ENCODE measurements around the gene RPS6KA4.

The RPS6KA4 gene

DNA sequence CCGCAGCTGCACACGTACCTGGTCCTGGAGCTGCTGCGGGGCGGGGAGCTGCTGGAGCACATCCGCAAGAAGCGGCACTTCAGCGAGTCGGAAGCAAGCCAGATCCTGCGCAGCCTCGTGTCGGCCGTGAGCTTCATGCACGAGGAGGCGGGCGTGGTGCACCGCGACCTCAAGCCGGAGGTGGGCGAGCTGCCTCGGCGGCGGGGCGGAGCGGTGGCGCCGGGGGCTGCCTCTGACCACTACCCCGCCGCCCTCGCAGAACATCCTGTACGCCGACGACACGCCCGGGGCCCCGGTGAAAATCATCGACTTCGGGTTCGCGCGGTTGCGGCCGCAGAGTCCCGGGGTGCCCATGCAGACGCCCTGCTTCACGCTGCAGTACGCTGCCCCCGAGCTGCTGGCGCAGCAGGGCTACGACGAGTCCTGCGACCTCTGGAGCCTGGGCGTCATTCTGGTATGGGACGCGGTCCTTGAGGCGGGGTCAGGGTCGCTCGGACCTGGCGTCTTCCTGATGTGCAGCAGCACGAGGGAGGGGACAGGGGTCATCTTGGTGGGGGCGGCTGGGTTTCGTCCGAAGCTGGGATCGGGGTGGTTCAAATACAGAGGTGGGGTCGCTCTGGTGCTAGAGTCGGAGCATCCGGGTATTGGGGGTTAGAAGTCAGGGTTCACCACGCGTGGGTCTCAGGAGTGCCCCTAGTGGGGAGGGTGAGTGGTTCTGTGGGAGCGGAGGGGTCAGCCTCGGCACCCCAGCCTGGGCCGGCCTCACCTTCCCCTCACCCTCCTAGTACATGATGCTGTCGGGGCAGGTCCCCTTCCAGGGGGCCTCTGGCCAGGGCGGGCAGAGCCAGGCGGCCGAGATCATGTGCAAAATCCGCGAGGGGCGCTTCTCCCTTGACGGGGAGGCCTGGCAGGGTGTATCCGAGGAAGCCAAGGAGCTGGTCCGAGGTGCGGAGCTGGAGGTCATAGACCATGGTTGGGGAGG lies 10.8 kb downstream of the RPS6KA4 start:
- no peak for DNase-seq

DNA sequence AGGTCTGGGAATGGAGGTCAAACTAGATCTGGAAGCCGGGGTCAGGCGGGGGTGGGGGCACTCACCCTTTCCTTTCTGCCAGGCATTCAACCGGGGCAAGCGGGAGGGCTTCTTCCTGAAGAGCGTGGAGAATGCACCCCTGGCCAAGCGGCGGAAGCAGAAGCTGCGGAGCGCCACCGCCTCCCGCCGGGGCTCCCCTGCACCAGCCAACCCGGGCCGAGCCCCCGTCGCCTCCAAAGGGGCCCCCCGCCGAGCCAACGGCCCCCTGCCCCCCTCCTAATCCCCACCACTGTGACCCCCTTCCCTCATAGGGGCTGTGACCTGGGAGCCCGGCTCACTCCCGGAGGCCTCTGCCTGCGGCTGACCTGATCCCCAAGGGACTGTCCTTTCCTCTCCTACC lies 12.2 kb downstream of the RPS6KA4 start:
- no peak for DNase-seq

DNA sequence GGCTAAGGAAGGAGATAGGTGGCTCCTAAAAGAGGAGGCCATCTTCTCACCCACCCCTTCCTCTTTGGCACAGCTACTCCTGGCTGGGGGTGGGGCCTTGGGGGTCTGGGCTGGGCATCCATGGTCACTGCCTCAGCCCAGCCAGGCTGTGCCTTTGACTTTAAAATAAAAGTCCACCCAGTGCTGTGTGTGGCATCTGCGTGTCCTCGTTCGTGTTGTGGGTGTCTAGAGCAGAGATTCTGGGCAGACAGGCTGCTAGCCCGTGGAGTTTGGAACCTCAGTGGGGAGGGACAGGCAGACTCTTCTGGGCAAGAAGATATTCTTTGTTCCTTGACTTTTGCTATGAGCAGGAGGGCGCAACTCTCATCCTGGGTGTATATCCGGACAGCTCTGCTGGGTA lies 13.1 kb downstream of the RPS6KA4 start:
- no peak for DNase-seq

DNA sequence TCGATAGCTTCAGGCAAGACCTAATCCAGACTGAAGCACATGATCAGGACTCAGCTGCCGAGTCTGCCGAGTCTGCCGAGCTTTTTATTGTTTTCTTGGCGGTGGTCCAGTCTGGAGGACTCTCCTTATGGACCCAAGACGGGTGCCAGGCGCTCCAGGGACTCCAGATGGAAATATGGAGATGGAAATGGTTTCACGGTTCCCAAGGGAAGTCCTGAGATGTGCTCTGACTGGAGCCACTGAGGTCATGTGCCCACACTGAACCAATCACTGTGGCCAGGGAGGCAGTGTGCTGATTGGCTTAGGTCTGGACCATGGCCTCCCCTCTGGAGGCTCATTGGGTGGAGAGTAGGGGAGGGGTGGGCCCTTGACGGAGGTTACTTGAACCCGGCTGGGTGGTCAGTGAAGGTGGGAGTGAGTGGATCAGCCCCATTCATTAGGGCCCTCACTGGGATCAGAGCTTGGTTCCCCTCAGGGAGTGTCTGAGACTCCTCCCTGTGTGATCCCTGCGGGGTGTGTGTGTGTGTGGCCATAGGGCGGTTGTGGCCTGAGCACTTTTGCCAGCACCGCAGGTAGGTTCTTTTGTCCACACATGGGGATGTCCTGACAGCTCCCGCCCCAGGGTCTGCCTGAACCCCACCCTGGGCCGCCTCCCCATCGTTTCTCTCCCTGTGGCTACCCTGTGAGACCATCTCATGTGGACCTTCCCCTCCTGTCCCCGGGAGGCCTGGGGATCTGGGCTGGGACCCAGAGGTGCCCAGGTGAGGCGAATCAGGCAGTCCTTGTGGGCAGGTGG lies 14.0 kb downstream of the RPS6KA4 start:
- DNase-seq, result no peak

DNA sequence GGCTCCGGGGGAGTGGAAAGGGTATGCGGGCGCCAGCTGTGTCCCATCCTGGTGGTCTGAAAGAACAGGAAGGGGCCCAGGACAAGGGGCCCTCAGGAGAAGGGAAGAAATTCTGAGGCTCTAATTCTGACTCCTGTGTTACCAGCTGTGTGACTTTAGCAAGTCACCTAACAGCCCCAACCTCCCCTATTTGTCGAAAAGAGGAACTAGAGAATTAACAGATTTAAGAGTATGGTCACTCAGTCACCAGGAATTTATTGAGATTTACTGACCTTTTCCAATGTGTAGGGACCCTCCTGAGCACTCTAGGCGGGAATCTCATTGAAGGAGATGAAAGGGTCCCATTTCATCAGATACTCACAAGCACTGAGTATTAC lies 14.6 kb downstream of the RPS6KA4 start:
- DNase-seq, result no peak

GRCh38 chr11:64376071-64376470 lies 17.1 kb downstream of the RPS6KA4 start:
- DNase-seq, result no peak

- DNase-seq, result no peak
Measured at GRCh38 chr11:64378335-64378880, 19.4 kb downstream of the RPS6KA4 start.

DNA sequence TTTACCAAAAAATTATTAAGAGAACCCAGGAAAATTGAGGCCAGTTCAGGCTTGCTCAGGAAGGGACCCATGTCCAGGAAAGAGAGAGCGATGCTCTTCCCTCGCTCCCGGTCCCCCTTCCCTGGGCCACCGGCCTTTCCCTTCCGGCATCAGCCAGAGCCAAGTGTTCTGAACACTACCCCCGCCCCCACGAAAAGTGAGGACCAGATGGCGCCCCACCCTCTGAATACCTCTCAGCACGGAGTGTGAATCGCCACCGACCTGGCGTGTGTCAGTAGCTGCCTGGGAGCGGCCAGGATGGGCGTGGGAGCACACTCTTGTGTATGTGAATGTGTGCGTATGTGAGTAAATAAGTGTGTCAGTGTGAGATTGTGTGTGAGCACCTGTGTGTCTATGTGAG lies 20.2 kb downstream of the RPS6KA4 start:
- DNase-seq, result no peak

DNA sequence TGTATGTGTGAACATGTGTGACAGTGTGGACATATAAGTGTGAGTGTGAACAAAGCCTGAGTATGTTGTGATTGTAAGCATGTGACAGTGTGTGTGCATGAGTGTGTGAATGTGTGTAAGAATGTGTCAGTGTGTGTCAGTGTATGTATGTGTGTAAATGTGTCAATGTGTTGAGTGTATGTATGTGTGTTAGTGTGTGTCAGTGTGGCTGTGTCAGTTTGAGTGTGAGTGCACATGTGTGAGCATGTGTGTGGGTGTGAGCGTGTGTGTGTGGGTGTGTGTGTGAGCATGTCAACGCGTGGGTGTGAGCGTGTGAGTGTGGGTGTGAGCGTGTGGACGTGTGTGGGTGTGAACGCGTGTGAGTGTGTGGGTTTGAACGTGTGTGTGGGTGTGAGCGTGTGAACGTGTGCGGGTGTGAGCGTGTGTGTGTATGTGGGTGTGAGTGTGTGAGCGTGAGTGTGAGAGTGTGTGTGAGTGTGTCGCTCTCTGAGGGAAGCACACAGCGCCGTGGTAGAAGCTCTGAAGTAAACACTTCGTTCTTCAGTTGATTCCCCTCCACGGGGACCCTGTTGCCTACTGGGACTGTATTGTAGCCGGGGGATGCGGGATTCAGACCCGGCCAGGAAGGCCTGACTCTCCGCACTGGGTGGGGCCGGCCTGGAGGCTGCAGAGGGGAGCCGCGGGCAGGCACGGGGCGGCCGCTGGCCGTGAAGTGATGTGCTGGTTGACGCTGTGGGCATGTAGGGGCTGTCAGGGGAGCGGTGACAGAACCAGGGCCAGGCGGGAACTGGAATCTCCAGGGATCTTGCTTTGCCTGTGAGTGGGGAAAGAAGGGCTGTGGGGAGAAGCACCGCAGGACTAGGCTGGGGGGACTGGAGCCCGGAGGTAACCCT lies 21.1 kb downstream of the RPS6KA4 start:
- no peak for DNase-seq

- no peak for DNase-seq
Measured at GRCh38 chr11:64381350-64381749, 22.4 kb downstream of the RPS6KA4 start.

GRCh38 chr11:64382047-64382446 lies 23.1 kb downstream of the RPS6KA4 start:
- no peak for DNase-seq

DNA sequence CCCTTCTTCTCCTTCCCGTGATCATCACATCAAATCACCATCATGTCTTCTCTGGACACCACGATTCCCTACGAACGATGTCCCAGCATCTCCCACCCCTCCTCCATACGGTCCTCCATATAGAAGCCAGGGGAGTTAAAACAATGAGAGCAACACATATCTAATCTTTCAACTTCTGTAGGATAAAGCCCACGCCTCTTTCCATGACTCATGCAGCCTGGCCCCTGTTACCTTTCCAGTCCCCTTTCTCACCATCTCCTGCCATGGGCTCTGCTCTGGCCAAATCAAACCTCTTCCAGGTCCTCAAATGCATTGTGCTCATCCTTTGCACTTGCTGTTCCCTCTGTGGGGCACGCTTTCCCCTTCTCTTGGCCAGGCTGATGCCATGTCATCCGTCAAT lies 23.6 kb downstream of the RPS6KA4 start:
- no peak for DNase-seq

DNA sequence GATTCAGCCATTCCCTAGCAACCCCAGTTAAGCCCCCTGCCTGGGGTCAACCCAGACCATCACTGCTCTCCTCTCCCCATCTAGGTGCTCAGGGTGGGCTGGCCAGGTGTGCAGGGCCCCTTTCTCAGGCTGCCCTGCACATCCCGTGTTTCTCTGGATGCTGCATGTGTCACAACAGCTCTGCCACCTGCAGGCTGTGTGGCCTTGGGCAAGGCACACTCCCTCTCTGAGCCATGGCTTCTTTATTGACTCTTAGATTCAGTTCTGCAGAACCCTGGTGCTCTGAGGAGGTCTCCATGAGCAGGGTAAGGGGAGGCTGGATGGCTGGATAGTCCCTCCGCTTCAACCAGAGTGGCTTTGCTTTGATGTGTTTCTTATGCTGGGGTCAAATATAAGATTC lies 24.6 kb downstream of the RPS6KA4 start:
- DNase-seq, result no peak

DNA sequence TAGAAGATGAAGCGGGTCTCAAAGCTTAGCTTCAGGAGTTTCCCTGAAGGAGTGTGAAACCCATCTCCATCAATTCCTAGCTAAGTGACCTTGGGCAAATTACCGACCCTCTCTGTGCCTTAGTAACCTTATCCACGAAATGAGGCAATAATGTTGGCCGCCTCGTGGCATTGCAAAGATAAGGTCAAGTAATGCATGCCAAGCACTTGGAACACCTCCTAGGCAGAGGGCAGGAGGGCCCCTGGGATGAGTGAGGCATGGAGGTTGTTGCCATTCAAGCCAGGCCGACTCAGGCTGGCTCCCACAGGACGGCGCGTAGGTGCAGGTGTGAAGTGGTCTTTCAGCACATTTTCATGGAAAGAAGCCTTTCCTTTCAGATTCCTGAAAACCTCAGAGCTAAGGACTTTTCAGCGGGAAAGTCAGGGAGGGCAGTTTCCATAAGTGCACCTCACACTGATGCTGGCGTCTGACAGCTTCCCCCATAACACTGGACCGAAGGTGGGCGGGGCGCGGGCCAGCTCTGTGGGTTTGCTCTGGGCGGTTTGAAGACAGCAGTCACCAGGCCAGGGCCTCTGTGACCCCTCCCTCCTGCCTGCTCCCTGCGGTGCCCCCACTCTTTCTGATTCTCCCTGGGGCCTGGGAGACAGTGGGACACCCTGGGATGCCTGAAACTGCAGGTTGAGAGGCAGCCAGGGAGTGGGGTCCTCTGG lies 25.2 kb downstream of the RPS6KA4 start:
- DNase-seq, result no peak

DNA sequence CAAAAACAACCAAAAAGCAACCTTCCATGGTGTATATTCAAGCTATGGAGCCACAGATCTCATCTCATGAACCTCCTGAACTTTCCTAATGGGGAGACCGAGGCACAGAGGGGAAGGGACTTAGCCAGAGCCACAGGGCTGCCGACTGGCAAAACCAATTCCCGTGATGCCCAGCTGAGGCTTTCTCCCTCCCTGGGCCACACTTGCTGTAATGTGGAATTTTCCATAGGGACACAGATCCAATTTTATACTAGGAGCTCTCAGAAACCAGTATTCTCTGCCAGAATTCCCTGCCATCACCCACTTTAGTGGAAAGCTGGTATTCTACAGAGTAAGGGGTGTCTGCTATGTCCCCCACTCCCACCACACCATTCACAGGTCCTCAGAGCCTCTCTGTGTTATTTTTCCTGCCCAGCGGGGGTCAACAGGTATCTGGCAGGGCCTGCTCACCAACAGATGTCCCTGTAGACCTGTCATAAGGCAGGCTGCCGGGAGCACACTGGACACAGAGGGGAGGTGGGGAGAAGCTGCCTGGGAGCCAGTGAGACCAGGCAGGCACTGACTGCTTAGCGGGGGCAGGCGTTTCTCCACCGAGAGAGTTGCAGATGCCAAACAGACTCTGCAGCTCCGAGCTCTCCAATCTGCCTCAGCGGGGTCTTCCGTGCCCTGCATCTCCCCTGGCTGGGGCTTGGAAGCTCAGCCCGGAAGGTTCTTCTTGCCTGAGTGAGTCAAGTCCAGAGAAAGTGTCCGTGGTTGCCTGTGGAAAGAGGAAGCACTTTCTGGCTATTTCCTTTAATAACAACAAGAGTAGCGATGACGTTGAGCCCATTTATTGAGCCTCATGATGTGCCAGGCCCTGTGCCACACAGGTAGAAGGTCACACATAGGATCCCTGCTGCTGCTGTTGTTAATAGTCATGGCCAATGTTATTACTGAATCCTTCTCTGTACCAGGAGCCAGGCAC lies 26.3 kb downstream of the RPS6KA4 start:
- DNase-seq, result no peak

- DNase-seq, result no peak
Measured at GRCh38 chr11:64385945-64386704, 27.2 kb downstream of the RPS6KA4 start.

DNA sequence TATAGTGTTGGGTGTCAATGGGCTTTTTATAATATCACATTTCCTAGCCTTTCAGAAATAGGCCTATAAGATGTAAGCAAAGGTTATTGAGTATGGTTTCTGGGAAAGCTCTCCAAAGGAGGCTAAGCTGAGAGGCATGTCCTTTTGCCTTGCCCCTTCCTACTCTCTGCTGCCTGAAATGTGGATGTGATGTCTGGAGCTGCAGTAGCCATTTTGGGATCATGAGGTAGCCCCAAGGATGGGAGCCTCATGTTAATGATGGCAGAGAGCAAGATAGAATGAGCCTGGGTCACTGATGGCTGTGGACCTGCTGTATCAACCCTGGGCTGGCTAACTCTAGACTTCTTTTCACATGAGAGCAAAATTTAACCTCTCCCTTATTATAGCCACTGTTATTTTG lies 29.0 kb downstream of the RPS6KA4 start:
- DNase-seq, result no peak

DNA sequence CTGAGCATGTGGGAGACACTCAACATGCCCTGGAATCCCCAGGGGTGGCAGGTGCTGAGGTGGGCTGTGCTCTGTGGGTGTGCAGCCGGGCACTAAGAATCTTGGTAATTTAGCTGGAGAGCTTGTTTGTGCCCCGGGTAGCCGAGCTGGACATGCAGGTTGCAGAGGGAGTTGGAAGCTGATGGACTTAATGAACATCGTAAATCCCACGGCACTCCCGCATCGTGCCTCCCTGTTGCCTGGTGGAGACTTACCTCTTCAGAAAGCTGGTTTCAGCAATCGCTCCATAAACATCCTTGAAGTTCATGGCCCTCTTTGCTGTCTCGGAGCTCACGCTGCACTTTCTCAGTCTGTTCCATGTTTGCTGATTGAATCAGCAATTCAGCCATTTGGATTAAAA lies 29.9 kb downstream of the RPS6KA4 start:
- DNase-seq, result no peak

- no peak for DNase-seq
Measured at GRCh38 chr11:64389851-64390250, 30.9 kb downstream of the RPS6KA4 start.

DNA sequence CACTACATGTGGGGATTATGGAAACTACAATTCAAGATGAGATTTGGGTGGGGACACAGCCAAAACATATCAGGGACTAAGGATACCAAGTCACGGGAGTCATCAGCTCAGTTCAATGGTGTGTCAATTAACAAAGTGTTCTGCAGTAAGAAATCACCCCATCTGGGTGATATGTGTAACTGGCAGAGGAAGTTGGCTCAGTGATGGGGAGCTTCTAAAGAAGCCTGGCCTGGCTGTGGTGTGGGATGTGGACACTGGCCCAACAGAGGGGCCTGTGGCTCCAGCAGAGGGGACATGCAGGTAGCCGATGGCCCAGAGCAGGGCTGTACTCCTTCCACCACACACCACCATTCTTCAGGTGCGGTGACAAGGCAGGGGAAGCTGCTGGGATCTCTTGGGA lies 31.6 kb downstream of the RPS6KA4 start:
- DNase-seq, result no peak
